ENCODE measurements around the gene P2RX6. TPM values are rescaled to one million over a fixed set of nuclear protein-coding genes. Genes with fewer than 3 reads are reported as not detected.

P2RX6 gene
- 0.21 and 0.28 TPM in 2 replicates for total RNA-seq

GRCh38 chr22:21014726-21015465 lies at the start of gene P2RX6:
TSS of gene P2RX6 (plus strand) at chr22:21015165. CDS start at chr22:21015175, 10 bp downstream.

GRCh38 chr22:20966883-20967696 lies 47.9 kb upstream of the P2RX6 start, which contains the start of gene AIFM3:
TSS of gene AIFM3 (plus strand) at chr22:20967255. CDS start at chr22:20967945, 690 bp downstream.

DNA sequence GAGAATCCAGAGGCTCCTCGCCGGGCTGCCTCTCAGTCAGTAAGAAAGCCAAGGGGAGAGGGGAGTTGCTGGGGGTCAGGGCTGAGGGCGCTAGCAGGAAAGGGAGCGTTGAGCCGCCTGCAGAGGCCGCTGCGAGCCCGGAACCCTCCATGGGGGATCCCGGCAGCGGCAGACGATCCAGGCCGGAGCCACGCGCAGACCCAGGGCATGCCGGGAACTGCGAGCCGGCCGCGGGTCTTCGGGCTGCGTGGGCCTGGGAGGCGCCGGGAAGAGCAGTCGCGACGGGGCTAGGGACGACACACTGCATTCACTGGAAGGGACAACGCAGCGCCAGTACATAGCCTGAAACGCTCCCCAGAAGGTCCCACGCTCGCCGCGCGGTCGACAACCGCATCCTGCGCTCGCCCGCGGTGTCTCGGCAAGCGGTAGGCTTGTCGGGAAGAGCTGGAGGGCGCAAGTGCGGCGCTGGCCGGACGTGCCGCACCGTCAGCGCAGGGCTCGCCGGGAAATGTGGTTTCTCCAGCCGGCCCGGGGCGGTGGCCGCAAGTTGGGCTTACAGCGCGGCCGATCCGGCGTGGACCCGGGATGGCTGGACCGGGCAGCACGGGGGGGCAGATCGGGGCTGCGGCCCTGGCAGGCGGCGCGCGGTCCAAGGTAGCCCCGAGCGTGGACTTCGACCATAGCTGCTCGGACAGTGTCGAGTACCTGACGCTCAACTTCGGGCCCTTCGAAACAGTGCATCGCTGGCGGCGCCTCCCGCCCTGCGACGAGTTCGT lies 33.0 kb upstream of the P2RX6 start, which contains the start of gene LZTR1:
Gene LZTR1 (plus strand): TSS at position 511 of the 776 bp plus-strand sequence. CDS start 75 bp downstream, at position 586.

DNA sequence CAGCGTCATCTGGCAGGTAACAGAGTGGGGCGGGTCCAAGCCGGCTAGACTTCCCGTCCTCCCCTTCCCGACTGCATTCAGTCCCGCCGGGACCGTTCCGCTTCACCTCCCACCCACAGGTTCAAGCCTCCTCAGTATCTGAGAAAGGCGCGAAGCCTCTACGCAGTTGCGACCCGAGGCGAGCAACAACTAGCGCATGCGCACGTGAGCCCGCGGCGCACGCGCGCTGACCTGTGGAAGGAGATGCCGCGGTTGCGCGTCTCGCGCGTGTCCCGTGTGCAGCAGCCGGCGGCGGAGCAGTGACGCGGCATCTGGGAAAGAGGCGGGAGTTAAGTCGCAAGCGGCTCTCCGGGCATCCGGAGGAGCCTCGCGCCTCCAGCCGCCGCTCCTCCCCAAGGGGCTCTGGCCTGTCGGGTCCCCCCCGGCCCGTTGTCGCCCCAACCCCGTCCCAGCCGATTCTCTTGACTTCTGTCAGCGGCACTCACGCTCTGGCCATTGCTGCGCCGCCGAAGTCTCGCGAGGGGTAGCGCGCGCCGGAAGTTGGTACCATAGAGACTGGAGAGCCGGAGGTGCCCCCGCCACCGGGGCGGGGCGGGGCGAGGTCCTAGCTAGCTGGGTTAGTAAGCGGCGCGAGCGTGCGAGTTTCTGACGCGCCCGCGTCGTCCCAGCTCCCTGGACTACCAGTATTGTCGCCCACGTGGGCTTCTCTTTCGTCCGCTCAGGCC lies 13.2 kb upstream of the P2RX6 start, which contains the start of gene THAP7:
Gene THAP7 (minus strand): TSS at position 518 of the 725 bp plus-strand sequence. CDS start 207 bp downstream, at position 311.

DNA sequence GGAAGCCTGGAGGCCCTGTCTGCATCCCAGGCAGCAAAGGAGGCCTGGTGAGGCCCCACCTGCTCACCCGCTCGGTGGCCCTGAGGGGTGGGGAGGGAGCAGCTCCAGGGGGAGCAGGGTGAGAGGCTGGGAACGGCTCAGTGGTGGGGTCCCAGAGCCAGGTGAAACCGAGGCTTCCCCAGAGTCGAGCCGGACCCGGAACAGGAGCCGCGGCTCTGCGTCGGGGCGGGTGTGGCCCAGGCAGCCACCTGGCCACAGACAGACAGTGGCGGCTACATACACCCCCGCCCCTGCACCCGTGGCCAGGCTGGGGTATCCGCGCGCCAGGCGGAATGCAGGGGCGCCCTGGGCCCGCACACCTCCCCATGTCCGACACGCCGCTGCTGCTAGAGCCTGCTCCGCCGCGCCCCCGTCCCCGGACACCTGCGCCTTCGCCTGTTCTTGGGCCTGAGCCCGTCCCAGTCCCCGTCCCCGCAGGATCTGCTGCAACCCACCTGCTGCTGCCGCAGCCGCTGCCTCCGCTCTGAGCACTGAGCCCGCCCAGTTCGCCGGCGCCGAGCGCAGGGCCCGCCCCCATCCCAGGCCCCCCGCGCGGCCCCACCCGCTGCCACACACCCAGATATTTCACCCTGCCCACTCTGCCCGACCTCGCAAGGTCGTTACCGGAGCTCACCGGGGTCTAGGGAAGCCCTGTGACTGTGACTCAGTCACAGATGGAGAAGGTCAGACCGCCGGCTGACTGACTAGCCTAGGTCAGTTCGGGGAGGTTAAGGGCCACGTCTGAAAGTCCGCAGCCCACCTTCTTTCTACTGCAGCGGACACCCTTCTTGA lies 17.3 kb downstream of the P2RX6 start, which contains the start of gene SLC7A4:
Gene SLC7A4 (minus strand): TSS at position 525 of the 831 bp plus-strand sequence. CDS start 749 bp downstream, outside the sequence.

DNA sequence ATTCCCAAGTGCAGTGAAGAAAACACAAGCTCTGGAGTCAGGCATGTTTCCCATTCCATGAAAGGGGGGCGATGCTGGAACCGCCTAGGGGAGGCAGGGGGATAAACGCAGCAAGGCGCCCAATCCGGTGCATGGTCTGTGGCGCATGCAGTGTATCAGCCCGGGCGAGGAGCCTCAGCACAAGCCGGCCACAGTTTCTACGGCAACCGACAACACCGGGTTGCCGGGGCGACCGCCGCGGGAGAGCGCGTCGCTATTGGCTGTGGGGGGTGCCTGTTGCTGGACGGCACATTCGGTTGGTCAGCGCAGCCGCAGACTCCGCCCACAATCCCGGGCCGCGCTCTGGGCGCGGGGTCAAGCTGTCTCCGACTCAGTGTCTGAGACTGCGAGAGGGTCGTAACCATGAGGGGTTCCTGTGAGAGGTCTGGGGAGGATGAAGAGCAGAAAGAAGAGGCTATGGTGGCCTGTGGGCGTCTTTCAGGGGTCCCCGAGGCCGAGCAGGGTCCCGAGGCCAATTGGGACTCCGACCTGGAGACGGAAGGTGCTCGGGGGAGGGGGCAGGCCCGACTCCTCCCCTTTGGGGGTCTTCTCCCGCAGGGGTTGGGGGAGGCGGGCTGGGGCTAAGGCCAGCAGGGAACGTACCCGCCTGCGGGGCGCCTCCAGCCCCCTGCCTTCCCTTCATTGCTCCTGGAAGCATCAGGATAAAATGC lies 30.8 kb downstream of the P2RX6 start, which contains the start of gene LRRC74B:
Gene LRRC74B (plus strand): TSS at position 362 of the 710 bp plus-strand sequence. CDS start 41 bp downstream, at position 403.

Other genes with a start within 250 kb of the P2RX6 start
- gene SERPIND1, start 241.1 kb upstream of the P2RX6 start, total RNA-seq, result 0.14 TPM in 1 of 2 replicates, not detected in the other
- gene PI4KA, start 156.4 kb upstream of the P2RX6 start, total RNA-seq, result 18.5 and 30.6 TPM in 2 replicates
- 10.4 and 13.4 TPM in 2 replicates for gene SNAP29, start 156.2 kb upstream of the P2RX6 start, total RNA-seq
- gene CRKL, start 97.8 kb upstream of the P2RX6 start, total RNA-seq, result 54.1 and 62.4 TPM in 2 replicates
- 0.56 and 0.85 TPM in 2 replicates for gene AIFM3, start 47.9 kb upstream of the P2RX6 start, total RNA-seq
- 19.7 and 22.5 TPM in 2 replicates for gene LZTR1, start 32.9 kb upstream of the P2RX6 start, total RNA-seq
- 26.3 and 38.0 TPM in 2 replicates for gene THAP7, start 13.0 kb upstream of the P2RX6 start, total RNA-seq
- gene SLC7A4, start 17.4 kb downstream of the P2RX6 start, total RNA-seq, result 2.0 TPM in 2 replicates
- gene LRRC74B, start 30.8 kb downstream of the P2RX6 start, total RNA-seq, result not detected in 2 replicates